Breast epithelium (tissue), 3 donors: ENCODE measurements around the gene FAM174C.

Experiments used
- CTCF ChIP-seq, 3 donors: fragments of 450-650 bp; IDR thresholded peaks; one replicate each; pipeline ENCODE4 v1.5.1; 2016 to 2017; ENCODE audit warnings: antibody characterized with exemption in 3 of 3, mild to moderate bottlenecking in 3 of 3, moderate library complexity in 3 of 3
- POLR2A ChIP-seq: fragments of 450-650 bp; IDR thresholded peaks from one replicate; pipeline ENCODE4 v1.6.1; 2016; ENCODE audit warnings: antibody characterized with exemption, mild to moderate bottlenecking, moderate library complexity

- TF ChIP-seq CTCF (IDR thresholded peaks at IDR 0.05) (no peak), POLR2A (no peak)
Measured at GRCh38 chr19:1296575-1297271, 21.4 kb downstream of the FAM174C start.
